ENCODE data around the gene FYN. TPM values are rescaled to one million over a fixed set of nuclear protein-coding genes. Genes with fewer than 3 reads are reported as not detected.
"Not testable (repeated sequence)": the region's sequence is repeated elsewhere in the genome, so short reads cannot be mapped to it uniquely, and the experiment has no call there.

Gene FYN
- polyA plus RNA-seq, 2 of the 4 experiments (the other 2 are of a cell fraction) = 3.5 to 3.7 TPM

DNA sequence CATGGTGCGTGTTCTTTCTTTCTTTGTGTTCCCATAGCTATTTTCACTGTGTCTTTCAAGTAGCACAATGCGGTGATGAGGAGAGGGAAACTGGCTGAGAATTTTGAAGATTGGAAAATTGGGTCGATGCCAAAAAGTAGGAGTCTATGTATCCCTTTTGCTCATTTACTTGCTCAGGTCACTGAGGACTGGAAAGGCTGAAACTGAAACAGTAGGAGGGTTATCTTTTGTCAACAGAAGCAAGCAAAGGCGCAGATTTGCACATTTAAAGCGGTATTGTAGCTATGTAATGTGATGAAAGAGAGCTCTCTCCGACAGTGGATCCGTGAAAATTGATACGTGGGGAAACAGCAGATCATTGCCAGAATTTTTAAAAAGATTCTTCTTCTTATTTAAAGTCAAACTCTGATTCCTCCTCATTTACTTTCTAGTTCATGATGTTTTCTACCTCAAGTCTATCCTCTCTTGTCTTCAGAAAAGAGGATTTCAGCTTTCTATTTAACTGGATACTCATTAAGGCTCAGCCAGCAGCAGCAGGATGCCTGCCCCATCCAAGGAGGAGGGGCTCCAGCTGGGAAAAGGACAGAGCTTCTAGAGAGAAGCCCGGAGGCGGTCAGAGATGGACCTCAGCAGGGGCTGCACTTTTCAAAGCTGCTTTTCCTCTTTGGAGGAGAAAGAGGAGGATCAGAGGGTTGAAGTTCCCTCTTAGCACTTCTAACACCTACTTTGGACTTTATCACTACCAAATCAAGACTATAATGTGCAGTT, 15.9 kb upstream of the FYN start:
- no peak overlapping the region for H3K4me2 ChIP-seq
- H3K9me3 ChIP-seq = no peaks in the 10 kb centered on the region
- TF ChIP-seq RAD21 (conservative IDR thresholded peaks at IDR 0.05 in 1 of 2, IDR thresholded peaks at IDR 0.05 in 1 of 2) (no peak), EHMT2 (IDR thresholded peaks at IDR 0.05; ENCODE audit: low read depth) (no peak), POLR2A (IDR thresholded peaks at IDR 0.05; ENCODE audit: low read length) (no peak), KDM5A (IDR thresholded peaks at IDR 0.05) (no peak), ESRRA (IDR thresholded peaks at IDR 0.05; ENCODE audit: borderline replicate concordance, low read length) (no peak), POLR2AphosphoS2 (conservative IDR thresholded peaks at IDR 0.05; ENCODE audit: low read length) (no peak), RFX5 (IDR thresholded peaks at IDR 0.05) (no peak), KDM1A (IDR thresholded peaks at IDR 0.05; ENCODE audit: low read depth) (no peak), CEBPB (IDR thresholded peaks at IDR 0.05) (no peak), ZC3H11A (IDR thresholded peaks at IDR 0.05) (no peak), SMC3 (IDR thresholded peaks at IDR 0.05) (no peak), CHD2 (IDR thresholded peaks at IDR 0.05; ENCODE audit: low read length, partially characterized antibody) (no peak)
- TF ChIP-seq, protein P1, sequence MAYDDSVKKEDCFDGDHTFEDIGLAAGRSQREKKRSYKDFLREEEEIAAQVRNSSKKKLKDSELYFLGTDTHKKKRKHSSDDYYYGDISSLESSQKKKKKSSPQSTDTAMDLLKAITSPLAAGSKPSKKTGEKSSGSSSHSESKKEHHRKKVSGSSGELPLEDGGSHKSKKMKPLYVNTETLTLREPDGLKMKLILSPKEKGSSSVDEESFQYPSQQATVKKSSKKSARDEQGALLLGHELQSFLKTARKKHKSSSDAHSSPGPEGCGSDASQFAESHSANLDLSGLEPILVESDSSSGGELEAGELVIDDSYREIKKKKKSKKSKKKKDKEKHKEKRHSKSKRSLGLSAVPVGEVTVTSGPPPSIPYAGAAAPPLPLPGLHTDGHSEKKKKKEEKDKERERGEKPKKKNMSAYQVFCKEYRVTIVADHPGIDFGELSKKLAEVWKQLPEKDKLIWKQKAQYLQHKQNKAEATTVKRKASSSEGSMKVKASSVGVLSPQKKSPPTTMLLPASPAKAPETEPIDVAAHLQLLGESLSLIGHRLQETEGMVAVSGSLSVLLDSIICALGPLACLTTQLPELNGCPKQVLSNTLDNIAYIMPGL (CRISPR knock-in tag; IDR thresholded peaks at IDR 0.05; ENCODE audit: borderline replicate concordance) = no peak
- TF ChIP-seq, protein P2, sequence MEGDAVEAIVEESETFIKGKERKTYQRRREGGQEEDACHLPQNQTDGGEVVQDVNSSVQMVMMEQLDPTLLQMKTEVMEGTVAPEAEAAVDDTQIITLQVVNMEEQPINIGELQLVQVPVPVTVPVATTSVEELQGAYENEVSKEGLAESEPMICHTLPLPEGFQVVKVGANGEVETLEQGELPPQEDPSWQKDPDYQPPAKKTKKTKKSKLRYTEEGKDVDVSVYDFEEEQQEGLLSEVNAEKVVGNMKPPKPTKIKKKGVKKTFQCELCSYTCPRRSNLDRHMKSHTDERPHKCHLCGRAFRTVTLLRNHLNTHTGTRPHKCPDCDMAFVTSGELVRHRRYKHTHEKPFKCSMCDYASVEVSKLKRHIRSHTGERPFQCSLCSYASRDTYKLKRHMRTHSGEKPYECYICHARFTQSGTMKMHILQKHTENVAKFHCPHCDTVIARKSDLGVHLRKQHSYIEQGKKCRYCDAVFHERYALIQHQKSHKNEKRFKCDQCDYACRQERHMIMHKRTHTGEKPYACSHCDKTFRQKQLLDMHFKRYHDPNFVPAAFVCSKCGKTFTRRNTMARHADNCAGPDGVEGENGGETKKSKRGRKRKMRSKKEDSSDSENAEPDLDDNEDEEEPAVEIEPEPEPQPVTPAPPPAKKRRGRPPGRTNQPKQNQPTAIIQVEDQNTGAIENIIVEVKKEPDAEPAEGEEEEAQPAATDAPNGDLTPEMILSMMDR (IDR thresholded peaks at IDR 0.05) = no peak
- H3K27ac ChIP-seq = no peak overlapping the region
- 51% methylated on average over 10 of the region's 10 CpGs for WGBS (ENCODE audit: missing lambda C conversion rate)
- H3K4me1 ChIP-seq = no peaks in the 10 kb centered on the region
- no peak overlapping the region for H3K4me3 ChIP-seq
- ChIA-PET CTCF (no interaction called here), POLR2A (no interaction called here)
- FAIRE-seq (no peak), DNase-seq (ENCODE audit: low read depth in 1 of 2, low spot score in 1 of 2) (no peak), ATAC-seq (no peak)

- H3K27ac ChIP-seq; H3K4me1 ChIP-seq; H3K4me3 ChIP-seq; DNase-seq (ENCODE audit: low read depth in 1 of 2, low spot score in 1 of 2); POLR2A ChIA-PET; H3K9me3 ChIP-seq; FAIRE-seq; CTCF ChIA-PET; H3K4me2 ChIP-seq; ATAC-seq: not testable (repeated sequence)
- 47% methylated on average over 2 of the region's 2 CpGs for WGBS (ENCODE audit: missing lambda C conversion rate)
These were observed 13.5 kb upstream of the FYN start for GRCh38 chr6:111886793-111887192.

DNA sequence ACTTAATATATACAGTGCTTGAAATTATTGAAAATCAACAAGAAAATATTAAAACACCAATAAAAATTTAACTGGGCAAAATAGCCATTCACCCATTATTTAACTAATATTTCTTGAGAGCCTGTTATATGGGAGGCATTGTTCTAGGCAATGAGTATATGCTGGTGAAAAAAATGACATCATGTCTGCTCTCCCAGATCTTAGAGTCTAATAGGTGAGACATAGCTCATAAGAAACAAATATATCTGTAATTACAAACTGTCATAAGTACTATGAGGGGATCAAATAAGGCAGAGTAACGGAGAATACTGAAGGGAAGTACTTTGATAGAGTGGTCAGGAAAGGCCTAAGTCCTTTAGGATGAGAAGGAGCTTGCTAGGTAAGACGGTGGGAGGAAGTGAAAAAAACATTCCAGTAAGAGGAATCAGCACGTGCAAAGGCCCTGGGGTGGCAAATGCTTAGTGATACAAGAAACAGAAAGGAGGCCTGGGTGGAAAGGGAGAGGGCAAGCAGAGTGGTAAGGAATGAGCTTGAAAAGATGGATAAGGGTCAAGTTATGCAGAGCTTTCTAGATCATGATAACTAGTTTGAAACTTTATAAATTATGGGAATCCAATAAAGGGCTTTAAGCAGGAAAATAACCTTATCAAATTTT, 12.2 kb upstream of the FYN start:
- no peak for DNase-seq (ENCODE audit: low read depth in 1 of 2, low spot score in 1 of 2)
- H3K4me3 ChIP-seq = no peak overlapping the region
- CTCF ChIA-PET = no interaction called here
- H3K4me1 ChIP-seq = no peaks in the 10 kb centered on the region
- TF ChIP-seq HOXB5 (CRISPR knock-in tag; IDR thresholded peaks at IDR 0.05) (no peak), MAX (IDR thresholded peaks at IDR 0.05) (no peak), KDM5A (IDR thresholded peaks at IDR 0.05) (no peak), TP53 (CRISPR knock-in tag; IDR thresholded peaks at IDR 0.05) (no peak), ZSCAN20 (CRISPR knock-in tag; IDR thresholded peaks at IDR 0.05) (no peak)
- no peaks in the 10 kb centered on the region; the same call in 2 of the 3 replicates for H3K9me3 ChIP-seq
- ATAC-seq = no peak
- no peak overlapping the region for H3K4me2 ChIP-seq
- POLR2A ChIA-PET = no interaction called here
- WGBS (ENCODE audit: missing lambda C conversion rate) = 40% methylated on average over 3 of the region's 3 CpGs
- no peak for FAIRE-seq
- H3K27ac ChIP-seq = no peak overlapping the region
